GM19023 (cell line): ENCODE measurements around the gene LRRC32.

Experiments used
- ATAC-seq: cut with Tn5 transposase; IDR thresholded peaks from one replicate; pipeline ENCODE4 v1.9.1; 2021; ENCODE audit warnings: mild to moderate bottlenecking, moderate library complexity; ENCODE audit not compliant: unreplicated experiment

The LRRC32 gene

DNA sequence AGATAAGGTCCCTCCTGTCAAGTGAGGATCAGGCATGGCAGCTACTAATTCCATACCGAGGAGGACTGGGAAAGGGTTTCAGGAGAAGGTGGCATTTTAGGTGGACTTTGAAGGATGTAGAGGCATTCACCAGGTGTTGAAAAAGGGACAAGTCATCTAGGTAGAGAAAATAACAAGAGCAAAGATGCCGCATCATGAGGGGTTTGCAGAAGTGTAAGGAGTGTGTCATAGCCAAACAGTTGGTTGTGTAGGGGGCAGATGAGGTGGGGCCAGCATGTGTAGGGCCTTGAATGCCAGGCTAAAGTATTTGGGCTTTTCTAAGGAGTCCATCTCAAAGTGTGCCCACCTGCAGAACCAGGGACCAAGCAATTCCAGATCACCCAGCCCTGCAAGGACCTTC lies 11.6 kb upstream of the LRRC32 start:
- ATAC-seq, result no peak

DNA sequence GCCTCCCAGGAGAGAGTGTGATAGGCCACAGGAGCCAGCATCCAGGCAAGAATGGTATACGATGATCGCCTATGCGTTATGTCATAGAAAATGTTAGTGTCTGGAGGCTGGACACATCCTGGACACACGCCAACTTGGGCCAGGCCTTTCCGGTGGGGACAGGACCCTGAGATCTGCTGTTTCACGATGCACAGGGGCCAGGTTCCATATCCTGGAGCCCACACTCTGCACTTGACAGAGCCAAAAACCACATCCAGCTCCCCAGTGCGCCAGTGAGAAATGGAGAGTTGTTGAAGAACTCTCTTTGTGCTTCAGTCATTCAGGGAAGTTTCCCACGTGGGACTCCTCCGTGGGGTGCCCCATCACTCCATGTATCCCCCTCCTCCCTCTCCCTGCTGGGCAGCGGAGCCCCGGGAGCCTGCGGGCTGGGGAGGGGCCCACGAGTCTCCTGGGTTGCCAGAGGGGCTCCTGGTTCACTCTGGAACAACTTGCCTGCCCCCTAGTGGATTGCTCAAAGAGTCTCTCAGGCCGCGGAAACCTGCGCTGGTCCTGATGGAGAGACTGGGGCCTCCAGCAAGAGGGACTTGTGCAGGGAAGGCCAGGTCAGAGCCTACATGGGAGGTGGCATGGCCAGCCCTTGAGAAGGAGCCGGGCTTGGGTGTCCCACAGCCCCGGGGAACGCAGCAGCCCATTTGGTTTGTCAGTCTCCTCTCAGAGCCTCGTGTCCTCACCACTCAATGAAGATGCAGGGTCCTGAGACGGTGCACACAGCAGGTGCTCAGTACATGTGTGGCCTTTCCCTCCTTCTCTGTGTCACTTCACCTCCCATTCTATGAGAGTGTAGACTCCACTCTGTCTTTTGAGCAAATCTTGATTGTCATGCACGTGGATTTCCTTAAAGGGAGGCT lies 10.2 kb upstream of the LRRC32 start:
- no peak for ATAC-seq

DNA sequence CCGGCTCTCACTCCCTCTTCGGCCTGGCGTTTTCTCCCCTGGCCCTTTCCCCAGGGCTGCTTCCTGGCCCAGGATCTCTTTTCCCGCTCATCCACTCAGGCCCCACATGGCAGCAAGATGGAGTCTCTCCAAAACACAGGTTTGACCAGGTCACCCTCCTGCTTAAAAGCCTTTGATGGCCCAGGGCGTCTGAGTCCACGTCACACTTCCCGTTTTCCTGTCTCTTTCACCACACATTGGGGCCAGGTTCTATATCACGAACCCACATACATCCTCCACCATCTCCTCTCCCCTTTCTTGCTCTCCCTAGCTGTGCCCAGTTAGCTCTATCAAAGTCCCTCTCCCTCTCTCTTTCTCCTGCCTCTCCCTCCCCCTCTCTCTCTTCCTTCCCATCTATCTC lies 7.8 kb upstream of the LRRC32 start:
- ATAC-seq, result no peak

DNA sequence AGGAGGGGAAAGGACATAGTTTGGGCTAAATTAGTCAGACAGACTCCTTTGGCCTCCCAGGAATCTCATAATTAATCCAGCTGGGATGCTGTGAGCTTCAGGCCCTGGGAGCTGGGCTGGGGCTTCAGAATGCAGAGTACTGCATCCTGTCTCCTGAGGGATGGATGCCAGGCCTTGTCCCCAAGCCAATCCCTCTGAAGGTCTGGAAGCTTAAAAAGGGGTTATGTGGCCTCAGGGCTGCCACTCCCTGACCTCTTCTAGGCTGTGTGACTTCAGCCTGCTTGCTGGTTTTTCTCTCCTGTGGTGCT lies 6.9 kb upstream of the LRRC32 start:
- no peak for ATAC-seq

DNA sequence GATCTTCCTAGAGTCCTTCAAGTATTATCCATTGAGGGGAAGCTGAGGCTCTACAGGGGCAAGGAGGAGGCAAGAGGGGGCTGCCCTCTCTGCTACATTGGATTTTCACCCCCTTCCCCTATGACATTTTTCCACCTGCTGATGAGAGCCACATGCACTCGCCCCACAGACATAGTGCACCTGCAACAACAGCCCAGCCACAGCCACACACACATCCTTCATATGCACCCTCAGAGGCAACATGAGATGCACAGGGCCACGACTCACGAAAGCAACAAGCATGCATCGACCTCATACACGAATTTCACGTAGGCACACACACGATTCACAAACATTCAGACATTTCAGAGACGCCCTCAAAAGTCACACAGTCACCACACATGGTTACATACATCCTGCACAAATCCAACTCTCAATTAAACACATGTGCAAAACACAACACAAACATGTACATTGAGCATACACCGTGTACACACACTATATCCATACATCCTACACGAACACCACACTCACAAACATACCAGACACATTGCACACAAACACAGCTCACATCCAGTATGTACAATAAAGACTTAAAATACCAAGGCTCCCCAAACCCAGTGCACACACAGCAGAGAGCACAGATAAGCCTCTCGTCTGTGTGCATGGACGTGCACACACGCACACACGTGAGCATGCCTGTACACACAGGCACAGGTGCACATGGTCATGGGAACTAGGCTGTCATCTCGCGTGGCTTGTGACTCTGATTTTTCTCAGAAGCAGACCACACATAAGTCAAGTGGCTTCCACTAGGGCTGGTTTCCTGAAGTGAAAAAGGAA lies 6.3 kb upstream of the LRRC32 start:
- no peak for ATAC-seq

DNA sequence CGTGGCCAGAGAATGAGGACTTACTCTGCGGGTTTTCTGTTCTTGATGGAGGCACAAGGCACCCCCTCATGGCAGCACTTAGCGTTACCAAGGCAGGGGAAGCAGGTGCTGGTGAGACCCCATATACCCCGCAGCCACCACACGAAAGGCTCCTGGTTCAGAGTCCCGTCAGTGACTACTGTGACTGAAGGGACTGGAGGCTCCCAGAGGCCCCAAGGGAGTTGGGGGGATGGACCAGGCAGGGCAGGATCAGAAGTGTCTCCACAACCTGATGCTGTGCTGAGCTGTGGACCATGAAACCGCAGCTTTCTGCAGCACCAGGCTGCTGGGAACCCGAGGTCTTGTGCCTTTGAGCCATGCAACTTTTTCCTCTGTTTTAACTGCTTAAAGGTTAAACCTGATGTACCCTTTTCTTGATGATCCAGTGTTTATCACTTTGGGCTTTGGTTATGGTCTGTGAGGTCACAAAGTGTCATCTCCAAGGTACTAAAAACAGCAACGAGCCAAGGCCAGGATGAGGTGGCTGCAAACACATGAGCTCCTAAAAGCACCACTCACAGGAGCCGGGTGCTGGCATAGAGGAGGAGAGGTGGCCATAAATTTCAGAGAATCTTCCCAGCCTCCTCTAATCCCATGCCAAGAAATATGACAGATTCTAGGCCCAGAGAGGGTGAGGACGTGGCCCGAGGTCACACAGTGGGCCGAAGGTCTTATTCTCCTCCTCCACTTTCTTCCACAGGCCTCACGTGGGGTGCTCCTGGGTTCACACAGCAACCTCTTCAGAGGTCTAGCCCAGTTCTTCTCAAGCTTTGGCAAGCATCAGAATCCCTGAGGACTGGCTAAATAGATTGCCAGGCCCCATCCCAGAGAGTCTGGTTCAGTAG lies 4.2 kb upstream of the LRRC32 start:
- peak; percentile 24 for ATAC-seq

DNA sequence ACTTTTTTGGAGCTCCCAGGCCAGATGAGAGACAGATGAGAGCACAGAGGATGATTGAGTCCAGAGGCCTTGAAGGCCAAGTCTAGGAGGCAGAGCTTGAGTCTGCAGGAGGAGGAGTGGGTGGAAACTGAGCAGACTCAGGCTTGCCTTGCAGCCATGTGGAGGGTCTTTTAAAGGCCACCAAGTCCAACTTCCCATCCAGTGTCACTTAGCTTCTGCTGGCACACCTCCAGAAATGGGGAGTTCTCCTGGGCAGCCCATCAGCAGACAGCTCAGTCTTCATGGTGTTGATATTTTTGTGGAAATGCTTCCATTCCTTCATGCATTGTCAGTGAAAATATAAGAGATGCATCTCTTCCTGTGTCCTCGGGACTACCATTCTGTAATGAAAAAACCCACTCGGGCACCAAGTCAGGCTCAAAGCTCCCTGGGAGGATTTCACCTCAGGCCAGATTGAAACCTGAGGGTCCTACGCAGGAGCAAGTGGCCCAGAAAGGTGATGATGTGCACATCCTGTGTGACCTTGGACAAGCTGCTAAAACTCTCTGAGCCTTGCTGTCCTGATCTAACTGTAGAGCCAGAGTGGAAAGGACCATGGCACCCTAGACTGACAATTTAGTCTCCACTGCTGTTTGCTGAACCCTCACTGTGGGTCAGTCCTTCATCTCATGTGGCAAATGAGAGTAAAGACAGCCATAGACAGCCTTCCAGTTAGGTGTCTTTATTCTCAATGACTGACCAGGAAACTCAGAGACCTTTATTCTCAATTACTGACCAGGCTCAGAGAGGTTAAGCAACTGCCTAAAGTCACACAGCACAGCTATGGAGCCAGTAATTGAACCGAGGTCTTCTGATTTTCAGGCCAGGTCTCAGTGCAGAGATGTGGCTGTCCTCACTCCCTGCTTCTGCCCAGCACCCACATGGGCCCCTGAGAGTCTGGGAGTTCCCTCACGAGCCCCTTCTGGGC lies 2.9 kb upstream of the LRRC32 start:
- ATAC-seq, result no peak

DNA sequence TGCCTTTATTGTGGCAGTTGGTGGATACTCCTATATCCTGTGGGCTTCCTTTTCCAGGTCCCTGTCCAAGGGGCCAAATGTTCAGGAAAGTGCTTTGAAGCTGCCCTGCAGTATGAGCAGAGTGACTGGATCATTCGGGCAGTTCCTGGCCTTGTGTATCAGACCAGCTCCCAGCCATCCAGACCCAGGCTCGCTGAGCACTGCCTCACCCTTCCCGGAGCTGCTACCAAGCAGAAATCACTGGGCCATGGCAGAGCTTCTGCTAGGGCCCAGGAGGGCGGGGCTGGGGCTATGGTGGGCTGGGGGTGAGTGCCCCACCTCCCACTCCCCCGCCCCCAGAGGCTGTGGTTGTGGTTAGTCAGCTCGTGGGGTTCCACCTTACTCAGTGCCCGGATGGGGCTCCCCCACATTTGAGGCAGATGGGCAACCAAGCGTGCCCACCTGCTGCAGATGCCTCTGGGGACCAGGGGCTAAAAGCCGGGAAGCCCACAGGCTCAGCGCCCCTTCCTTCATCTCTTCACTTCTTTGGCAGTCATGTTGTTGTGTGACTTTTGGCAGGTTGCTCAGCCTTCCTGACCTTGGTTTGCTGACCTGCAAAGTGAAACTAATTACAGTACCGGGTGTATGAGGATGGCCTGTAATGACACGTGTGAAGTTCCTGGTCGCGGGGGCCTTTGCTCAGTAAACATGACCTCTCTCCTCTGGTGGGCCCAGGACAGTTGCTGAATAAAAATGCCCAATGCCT lies 2.1 kb upstream of the LRRC32 start:
- peak; percentile 55 for ATAC-seq

DNA sequence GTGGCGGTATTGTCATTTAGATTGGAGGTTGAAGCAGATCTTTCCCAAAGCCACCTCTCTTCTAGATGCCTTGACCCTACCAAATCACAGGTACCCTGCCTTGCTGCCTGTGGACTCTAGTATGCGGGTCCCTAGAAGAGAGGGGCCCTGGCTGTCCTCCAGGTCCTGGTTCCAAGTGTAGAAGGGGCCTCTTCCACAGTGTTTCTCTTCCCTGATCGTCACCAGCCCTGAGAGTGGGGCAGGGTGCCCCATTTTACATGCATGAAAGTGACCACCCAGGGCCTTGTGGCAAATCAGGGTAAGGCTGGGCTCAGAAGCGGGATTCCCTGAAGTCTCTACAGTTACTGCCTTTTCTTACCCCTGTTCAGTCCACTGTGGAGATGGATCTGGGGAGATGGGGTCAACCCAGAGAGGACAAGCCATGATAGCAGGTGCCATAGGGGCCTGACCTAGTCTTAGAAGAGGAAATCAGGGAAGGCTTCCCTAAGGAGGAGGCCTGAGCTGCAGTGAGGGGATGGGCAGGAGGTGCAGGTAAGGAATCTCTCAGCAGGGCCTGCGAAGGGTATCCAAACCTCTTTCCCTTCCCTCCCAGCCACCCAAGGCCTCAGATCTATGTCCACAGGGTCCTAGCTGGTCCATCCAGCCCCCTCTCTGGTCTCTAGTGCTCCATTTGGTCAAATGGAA lies 1.2 kb upstream of the LRRC32 start:
- ATAC-seq, result no peak

DNA sequence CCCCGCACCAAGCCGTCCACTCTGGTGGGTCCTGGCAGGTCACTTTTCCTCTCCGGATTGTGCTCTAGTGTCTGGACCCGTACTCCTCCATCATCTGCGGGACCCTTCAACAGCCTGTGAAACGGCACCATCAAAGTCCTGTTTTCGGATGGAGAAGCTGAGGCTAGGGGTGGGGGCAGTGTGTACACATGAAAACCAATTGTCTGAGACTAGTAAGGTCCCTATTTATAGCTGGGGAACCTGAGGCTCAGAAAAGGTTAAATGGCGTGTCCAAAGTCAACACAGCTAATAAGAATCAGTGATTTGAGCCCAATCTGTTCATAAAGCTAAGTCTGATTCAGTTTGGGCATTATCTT lies 668 bp upstream of the LRRC32 start:
- ATAC-seq, result no peak

DNA sequence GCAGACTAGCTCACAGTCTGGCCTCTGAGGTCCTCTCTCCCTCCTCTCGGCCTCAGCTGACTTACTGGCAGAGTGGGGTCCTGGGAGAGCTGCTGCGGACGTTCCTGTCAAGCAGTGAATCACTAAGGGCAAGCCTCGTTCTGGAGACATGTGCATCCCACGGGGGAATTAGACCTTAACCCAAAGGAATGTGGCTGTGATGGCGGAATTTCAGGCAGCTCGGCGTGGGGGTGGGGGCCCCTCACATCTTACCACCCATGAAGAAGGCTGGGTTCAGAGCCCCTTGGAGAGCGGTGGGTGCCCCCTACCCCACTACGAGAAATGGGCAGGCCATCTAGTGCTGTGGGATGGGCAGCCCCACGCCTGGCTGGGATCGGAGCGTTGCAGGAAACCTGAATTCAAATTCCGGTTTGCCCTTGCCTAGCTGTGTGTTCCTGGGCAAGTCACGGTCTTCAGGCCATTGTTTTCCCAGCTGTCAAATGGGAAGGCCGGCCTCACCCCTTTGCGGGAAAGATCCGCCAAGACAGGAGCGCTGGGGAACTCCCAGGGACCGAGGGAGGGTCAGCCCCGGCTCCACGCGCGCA lies 554 bp downstream of the LRRC32 start:
- ATAC-seq, result no peak

DNA sequence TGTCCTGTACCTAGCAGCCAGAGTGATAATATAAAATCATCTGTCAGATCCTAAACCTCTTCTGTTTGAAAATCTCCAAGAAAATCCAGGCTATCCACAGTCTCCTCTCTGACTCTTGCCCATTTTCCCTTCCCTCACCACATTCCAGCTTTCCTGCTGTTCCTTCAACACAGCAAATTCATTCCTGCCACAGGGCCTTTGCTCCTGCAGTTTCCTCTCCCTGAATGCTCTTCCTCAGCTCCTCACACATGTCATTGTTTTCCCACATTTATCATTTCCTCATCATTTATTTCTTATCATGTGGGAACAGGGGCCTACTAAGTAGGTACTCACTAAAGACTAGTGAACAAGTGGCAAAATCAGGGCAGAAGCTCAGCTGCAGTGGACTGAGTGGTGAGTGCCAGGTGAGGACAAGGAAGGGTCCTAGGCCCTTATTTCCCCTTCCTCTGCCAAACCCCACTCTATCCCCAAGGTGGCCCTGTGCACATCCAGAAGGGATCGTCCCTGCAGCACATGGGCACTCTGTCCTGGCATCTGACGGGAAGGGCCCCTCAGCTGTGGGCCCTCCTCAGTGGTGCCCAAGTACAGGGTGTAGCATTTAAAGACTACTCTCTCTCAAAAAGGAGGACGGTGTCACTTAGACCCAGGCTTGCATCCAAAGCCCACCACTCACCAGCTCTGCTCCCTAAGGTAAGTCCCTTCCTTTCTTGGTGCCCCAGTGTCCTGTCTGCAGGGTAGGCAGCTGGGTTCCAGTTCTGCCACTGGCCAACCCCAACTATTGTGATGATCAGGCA lies 2.0 kb downstream of the LRRC32 start:
- no peak for ATAC-seq

DNA sequence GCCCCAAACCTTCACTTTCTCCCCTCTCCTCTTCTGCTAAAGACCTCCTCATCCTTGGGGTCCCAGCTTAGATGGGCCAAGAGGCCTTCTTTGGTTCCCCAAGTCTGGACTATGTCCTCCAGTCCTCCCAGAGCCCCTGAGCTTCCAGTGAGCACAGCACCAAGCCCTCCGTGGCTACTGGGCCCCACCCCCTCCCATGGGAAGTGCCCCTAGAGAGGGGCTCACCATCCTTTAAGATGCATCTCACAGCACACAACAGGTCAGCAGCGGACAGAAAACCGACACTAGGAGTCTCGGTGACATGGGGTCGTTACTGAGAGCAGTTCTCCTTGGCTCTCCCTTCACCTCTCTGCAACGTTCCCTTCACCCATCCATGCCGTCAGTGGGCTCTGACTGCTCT lies 2.7 kb downstream of the LRRC32 start:
- no peak for ATAC-seq

DNA sequence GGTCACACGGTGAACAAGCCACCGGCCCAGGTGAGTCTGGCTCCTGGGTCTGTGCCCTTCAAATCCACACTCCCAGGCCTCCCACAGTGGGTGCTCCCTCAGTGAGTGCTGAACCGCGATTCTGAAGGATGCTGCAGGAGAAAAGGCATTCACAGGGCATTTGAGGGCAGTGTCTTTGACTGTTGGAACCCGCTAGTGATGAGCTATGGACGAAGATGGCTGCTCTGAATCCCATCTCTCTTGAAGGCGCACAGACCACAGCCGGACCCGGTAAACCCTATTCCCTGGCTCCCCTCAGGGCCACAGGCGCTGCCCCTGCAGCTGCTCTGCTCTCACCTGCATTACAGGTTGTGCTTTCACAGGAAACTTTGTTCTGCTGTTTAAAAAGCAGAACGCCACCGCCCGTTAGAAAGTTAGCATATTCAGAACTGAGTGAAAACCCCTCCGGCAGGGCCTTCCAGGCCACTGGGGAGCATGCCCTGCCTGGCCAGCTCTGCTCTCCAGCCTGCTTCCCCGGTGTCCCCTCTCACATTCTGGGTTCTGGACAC lies 3.2 kb downstream of the LRRC32 start:
- ATAC-seq, result no peak

DNA sequence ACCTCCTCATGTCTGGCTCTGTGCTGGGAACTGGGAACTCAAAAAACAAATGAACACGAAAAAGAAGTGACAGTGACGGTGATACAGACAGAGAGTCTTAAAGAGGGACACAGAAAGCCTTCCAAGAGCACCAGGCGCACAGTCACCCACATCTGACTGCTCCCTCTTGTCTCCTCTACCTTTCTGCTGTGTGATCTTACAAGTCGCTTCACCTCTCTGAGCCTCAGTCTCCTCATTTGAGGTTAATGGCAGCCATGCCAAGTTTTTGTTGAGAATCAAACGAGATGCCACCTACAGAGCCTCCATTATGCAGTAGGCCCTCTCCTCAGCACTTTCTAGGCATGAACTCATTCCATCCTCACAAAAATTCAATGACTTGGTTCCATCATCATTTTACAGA lies 3.7 kb downstream of the LRRC32 start:
- no peak for ATAC-seq

DNA sequence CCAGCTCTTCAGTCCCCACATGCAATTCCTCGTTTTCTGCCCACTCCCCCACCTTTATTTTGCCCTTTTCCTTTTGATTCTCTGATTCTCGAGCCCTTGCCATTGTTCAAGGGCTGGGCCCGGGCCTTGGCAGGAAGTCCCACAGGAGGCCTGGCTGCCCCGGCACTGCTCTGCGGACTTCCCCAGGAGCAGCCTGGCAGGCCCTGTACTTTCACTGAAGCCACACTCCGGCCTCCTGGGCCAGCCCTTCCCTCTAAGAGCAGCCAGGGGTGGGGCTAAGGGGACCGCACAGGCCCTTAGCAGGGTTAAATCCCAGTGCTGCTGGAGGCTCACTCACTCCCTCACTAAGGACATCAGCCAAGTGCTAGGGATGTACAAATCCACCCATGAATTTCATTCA lies 4.1 kb downstream of the LRRC32 start:
- ATAC-seq, result peak; percentile 48

DNA sequence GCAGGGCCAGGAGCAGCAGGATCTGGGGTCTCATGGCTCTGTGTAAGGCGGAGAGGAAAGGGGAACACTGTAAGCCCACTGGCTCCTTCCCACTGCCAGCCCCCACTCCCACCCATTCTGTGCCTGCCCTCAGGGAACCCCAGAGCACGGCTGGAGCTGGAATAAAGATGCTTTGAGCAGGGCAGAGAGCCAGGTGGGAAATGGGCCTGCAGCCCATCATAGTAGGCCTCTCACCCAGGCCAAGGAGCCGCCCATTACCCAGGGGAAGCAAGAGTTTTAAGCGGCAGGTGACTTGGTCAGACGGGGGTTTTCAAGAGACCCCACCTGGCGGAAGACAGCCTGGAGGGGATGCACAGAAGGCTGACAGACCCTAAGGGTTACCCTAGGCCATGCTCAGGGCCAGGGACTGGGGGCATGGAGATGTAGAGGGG lies 4.6 kb downstream of the LRRC32 start:
- ATAC-seq, result no peak
